DMS53 (cell line): ENCODE data around the gene SFMBT2.

Experiments used
- DNase-seq: peaks from one replicate; lab custom pipeline; 2025; lab: John Stamatoyannopoulos, UW

Gene SFMBT2

DNA sequence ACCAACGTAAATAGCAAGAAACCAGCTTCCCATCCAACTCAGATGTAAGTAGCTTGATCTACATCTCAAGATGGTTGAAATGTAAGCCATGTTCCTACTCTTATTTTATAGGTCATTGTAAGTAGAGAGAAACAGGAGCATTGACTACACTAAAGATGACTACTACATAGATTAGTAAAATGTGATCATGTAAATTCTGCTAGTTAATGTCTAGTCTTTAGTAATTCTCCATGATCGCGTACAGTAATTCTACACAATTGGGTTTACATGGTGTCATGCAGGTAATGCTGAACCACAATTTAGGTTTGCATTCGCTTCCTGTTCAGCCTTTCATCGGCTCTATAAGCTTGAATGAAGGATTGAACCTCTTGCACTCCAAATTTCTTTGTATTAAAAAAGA lies 14.9 kb upstream of the SFMBT2 start:
- DNase-seq = no peak

DNA sequence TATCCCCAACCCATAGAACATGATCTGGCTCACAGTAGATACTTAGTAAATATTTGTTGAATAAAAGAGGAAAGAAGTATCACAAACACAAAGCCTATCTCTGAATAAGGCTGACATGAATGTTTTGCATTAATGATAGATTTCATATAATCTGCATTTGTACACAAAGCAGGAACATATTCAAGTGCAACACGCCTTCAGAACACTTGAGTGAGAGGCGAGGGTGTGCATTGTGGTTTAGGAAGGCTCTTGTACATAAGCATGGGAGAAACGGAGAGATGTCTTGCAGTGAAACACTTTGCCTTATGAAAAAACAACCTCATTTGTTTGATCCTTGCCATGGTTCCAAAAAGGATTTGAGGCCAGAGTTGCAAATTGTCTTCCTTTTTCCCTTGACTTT lies 14.1 kb upstream of the SFMBT2 start:
- DNase-seq = no peak

DNA sequence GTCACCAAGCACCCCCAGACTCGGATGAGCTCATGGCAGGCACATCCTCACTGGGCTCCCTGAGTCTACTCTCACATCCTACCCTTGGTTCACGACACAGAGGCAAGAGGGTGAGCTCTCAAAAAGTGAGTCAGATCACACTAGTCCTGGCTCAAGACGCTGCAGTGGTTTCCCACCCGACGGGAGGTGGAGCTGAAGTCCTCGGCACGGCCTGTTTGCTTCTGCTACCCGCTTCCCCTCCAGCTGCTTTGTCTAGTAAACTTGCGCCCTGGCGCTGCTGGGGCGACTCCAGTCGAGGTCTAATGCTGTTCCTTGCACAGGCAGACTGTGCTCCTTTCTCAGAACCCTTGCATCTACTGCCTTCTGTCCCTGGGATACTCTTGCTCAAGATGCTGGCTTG lies 13.5 kb upstream of the SFMBT2 start:
- no peak for DNase-seq

DNA sequence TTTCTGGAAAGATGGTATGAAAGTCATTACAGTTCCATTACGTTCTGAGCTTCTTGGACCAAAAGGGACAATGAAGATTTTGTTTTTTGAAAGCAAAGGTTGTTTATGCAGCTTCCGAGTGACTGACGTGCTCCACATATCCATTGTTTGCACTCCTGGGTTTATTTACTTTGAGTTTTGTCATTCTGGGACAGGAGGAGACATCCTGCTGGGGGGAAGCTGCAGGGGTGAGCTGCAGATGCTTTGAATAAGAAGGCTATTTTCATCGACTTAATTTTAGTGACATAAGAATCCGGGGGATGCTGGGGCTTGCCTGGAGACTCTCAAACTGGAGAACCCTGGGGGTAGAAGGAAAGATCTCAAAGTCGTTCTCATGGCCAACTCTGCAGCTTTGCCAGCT lies 12.7 kb upstream of the SFMBT2 start:
- no peak for DNase-seq

DNA sequence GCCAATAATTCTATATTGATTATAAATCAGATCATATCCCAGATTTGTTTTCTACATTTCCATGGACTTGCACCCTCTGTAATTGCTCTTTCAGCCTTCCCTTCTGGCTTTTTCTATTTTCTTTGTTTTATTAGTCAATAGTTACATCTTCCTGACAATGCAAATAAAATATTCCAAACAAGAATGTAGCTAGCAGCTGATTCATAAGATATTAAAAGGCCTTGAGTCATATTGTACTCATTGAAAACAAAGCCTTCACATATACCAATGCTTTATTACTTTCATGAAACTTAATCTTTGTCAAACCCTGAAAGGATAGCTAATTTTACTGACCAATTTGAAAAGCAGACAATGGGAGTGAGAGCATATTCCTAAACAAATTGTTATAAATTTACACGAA lies 10.7 kb upstream of the SFMBT2 start:
- DNase-seq = no peak

DNA sequence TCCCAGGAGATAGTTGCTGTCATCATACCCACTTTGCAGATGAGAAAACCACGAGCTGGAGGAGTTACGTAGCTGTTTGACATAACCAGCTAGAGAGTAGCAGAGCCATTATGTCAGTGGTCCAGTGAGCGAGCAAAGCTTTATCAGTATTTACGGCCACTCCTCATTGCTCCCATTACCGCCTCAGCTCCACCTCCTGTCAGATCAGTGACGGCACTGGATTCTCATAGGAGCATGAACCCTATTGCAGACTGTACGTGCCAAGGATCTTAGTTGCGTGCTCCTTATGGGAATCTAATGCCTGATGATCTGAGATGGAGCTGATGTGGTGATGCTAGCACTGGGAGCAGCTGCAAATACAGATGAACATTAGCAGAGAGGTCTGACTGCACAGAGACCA lies 9.2 kb upstream of the SFMBT2 start:
- DNase-seq = no peak

DNA sequence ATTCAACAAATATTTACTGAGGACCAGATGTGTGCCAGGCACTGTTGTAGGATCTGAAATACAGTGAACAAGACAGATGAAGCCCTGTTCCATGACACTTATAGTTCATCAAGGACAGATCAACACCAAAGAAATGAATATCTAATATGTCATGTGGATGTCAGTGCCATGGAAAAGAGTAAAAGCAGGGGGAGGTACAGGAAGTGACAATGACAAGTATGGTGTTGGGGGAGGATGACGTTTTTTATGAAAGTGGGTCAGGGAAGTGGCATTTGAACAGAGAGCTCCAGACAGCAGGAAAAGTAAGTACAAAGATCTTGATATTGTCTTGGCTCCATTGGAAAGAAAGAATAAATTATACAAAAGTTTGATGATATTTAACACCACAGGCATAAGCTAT lies 7.0 kb upstream of the SFMBT2 start:
- DNase-seq = no peak

DNA sequence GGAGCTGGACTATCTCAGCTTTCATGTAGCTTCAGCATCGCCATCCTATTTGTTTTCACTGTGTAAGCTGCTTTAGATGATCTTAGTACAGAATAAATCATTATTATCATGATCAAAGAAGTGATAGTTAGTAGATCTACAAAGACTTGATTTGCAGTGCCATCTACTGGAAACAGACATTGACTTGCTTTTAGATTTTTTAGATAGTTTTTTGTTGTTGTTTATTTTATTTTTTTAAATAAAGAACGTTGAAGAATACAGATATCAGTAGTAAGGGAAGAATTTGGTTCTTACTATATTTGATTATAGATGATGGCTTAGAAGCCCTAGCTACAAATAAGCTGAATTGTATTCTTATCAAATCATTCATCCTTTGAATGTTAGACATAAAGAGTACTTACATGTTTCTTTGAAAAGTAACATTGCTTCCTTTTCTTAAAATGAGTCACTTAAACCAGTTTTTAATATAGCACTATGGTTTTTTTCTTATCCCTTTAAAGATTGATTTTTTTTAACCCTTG lies 6.3 kb upstream of the SFMBT2 start:
- no peak for DNase-seq

DNA sequence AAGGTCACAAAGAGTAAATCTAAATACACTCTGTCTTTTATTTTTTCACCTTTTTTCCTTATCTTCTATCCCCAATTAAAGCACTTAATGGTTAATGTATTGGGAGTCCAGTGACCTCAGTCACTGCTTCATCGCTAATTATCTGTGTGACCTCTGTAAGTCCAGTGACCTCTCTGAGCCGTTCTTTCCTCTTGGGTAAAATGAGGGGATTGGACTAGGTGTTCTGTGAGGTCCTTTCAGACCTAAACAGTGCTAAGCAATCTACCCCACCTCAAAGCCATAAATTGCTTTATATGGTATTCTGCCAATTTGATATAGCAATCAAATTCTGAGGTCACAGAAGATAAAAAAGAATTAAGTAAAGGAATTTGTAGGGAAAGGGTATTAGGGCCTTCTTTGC lies 3.9 kb upstream of the SFMBT2 start:
- no peak for DNase-seq

DNA sequence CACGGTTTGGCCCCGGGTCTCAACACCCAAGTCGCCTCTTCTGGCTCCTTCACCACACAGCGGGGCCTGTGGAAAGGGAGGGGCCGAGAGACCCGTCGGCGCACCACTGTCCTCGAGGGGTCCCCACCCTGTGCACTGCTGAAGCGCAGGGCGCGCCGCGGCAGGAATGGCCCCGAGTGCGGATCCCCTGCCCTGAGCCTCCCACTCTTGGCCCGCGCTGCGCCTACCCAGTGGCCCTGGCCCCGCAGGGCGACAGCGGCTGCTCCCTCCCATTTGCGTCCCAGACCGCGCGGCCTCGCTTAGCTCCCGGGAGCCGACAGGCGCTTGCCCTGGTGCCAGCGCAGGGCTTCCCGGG lies 2.1 kb upstream of the SFMBT2 start:
- DNase-seq = no peak

DNA sequence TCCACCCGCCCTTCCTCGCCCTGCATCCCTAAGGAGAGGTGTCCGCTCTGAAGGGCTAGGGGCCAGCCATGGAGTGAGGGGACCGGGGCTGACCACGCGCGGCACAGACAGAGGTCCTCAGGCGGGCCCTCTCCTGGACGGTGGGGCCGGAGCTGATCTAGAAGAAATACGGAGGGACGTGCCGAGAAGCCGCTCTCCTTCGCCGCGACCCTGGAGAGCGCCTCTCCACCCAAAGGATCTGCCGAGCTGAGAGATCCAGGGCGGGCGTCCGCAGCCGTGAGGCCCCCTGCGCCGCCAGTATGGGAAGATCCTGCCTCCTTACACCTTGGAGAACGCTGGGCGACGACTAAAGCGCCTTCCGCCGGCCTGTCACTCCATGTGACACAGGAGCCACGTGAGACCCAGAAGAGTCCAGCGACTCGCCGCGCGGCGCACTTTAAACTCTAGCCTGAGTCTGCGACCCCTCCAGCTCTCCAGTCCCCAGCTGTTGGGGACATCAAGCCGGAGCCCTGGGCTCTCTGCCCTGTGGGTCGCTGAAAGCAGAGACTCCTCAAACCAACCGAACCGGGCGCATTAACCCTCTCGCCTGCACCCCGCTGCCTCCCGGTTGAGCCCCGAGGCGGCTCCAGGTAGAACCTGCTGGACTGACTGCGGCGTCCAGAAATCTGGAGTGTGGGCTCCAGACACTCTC lies 1.5 kb upstream of the SFMBT2 start:
- no peak for DNase-seq

DNA sequence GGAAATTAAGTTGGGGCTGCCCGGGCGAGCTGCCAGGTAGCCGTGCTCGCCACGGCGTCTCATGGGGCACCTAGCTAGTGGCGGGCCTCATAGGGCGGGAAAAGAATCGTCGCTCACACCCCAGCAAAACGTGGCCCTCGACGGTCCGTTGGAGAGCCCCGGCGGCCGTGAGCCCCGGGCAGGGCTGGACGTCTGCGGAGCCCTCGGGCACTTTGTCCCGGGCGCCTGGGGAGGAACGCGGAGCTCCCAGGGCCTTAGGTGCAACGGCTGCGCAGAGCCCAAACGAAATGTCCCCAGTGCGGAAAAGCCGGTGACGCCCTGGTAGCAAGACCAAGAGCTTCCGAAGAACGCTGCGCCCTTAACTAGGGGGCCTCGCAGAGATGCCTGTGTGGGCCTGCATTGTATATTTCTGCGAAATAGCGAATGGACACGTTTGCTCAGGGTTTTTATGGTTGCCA lies 866 bp upstream of the SFMBT2 start:
- DNase-seq = no peak

DNA sequence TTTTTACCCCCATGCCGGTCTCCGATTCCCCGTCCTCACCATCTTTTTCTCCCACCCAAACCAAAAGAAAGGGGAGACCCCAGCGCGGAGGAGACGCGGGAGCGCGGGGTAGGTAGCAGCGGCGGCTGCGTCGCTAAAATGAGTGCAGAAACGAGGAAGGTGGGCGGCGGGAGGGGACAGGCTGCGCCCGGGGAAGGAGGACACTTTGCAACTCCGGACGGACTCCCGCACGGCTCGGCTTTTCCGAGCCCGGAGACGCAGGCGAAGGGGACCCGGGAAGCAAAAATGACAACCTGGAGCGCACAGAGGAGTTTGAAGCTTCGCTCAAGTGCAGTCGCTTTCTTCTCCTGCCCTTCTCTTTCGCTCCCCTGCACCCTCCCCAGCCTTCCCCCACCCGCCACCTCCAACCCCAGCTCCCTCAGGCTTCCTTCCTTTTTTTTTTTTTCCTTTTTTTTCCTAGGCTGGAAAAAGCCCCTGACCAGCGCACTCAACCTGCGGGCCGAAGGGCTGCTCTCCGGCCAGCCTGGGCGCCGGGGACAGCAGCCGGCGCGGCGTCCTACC lies 453 bp downstream of the SFMBT2 start:
- DNase-seq = no peak

DNA sequence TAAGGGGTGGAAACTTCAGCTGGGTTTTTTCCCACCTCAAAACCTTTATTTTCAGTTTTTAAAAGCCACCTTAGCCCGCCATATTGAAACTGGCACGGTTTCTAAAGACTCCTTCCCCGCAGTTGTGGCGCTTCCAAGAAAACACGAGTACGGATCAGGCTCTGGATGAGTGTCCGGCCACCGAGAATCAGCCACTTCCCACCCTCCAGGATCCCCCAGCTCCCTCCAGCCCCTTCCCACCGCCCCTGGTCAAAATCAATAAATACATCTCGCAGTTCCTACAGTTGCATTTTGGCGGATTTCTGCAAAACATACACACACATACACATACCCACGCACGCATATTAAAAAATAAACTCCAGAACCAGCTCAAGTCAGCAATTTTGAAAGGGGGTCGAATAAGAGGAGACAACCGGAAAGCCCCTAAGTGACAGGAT lies 1.1 kb downstream of the SFMBT2 start:
- no peak for DNase-seq

DNA sequence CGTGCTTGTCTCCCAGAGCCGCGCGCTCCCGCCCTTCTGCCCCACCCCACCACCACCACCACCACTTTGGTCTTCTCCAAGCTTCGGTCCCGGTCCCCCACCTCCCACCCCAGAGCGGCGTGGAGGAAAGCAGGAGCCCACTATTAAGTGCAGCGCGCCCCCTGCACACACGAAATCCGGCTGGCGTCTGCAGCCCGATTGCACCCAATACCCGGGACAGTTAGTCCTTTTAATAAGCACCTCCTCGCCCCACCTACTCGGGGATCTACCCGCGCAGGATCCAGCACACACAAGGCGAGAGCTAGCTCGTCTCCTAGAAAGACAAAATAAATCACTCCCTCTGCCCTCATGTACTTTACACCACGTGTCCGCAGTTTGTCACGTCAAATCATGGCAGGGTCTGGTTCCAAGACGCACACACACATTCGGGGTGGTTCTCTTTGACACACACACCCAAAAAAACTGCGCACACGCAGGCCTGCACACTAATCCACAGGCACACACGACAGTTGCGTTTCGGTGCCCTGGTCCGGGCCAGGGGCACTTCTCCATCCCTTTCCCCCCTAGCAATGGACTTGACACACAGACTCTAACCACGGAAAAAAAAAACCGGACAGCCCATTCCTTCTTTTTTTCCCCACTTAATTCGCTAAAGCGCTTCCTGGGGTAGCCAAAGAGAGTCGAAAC lies 1.6 kb downstream of the SFMBT2 start:
- DNase-seq = no peak

DNA sequence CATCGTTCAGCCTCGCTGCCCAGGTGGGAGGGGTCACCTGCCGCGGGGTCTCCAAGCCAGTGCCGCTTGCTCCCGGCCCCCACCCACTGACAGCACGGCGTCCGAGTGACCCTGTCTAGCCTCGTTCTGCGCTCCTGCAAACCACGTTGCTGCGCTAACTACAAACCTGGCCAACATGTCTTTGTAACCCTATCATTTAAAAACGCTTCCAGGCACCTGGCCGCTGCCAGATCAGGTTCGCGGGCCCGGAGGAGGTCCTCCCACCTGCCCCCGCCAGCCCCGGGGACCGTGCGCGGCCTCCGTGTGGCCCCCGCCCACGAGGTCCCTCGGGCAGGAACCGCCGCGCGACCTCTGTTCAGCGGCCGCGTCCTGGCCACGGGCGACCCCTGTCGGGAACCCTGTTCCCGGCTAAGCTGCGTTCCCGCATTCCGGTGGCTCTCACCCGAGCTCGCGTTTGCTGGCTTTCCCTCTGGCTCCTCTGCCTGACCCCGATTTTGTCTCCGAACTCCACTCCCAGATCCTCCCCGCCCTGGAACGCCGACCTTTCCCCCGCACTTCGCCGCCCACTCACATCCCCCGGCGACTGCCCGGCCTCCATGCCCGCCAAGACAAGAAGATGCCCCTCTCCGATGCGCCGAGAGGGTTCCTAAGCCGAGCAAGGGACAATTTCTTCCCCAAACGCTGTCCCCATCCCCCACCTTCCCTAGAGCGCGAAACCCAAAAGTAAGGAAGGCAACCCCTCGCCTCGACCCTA lies 2.4 kb downstream of the SFMBT2 start:
- DNase-seq = no peak

DNA sequence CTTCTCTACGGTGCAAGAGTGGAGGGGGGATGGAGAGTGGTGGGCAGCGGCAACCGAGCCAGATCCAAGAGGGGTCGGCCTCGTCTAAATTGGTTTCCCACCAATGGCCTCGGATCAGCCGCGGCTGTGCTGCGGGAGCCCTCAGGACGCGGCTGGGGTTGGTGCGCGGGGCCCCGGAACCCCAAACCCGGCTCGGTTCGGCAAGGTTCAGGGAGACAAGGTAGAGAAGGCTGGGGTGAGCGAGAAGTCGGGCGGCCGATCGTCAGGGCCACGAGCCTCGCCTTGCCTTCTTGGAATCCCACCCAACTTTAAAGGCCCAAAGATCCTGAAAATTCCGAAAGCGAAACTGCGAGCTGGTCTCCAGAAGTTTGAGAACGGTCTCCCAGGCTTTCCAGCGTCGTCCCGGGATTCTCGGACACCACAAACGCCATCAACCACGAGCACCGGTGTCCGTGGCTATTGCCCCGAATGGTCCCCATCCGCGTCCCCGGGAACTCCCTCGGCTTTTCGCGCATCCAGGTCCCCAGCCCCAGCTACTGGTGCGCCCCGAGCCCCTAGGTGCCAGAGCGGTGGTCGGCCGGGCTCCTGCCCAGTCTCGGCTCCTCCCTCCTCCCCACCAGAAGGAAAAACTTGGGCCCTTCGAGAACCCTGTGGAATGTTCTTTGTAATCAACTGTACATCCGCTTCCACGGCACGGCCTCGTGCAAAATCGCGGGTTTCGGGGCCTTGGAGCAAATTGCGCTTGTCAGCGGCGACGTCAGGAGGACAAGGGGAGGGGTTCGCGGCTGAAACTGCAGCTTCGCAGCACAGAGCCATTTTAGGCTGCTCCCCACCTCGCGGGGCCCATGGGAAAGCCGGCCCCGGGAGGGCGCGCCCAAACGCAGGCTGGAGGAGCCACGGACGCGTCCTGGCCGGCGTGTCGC lies 3.2 kb downstream of the SFMBT2 start:
- no peak for DNase-seq

DNA sequence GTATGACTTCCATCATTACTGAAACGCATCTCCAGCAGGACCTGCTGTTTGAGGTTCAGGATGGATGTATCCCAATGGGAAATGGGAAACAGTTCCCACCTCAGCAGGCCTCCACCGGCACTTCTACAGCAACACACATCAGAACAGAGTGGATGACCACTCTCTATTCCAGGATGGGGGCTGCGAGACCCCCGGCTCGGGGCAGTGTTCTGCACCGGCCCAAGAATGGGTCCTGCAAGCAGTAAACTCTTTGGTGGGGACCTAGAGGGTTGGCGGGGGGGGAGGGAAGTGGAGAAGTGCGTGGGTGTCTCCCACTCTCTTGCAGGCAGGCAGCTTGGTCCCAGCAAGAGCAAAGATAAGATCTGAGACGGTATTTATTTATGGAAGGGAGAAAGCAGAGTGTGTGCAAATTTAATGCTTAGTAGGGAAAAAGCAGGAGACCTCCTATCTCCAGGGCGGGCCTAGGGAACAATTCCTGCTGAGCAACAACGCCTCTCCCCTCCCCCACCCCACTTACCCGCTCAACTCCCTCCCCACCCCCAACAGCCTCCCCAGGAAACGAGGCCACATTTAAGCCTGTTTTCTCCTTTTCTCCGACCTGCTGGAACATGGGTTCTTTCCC lies 4.0 kb downstream of the SFMBT2 start:
- no peak for DNase-seq

DNA sequence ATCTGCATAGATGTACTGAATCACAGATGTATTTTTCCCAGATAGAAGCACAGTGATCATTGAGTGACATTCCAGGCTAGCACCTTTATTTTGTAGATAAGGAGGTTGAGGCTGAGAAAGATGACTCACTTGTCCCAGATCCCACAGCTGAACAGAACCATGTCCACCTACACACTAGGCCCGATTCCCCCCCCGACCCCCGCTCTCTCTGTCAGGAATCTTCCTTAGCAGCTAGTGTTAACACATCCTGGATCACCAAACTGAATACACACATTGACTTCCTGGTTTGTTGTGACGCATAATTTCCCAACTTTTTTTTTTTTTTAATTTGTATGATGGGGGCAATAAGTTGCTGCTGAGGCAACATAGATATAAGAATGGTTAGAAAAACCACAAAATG lies 5.2 kb downstream of the SFMBT2 start:
- no peak for DNase-seq

DNA sequence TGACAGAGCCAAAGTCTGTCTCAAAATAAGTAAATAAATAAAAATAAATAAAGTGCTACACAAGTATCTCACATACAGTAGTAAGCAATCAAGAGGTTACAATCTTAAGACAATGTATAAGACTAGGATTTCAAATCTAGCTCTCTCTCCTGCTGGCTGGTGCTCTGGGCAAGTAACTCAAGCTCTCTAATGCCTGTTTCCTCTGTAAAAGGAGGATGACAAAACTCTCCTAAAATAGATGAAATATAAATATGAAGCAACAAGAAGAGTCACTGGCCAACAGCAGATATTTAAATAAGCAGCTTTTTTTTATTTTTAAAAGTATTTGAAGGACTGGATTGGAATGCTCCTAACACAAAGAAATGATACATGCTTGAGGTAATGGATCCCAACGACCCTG lies 7.2 kb downstream of the SFMBT2 start:
- no peak for DNase-seq

DNA sequence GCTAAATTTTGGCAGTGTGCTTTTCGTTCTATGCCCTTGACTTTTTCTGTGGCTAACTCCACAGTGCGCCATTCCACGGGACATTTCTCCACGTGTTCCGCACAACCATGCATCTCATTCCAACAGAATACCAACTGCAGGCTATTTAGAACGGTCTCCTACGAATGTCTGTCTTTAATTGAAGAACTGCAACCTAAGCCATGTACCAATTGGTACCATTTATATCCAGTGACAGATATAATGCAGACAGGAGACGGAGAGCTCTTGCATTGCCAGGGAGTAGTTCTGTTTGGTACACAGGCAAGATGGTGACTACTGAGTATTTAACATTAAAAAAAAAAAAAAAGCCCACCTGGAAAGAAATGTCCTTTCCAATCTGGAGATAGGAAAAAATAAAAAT lies 9.1 kb downstream of the SFMBT2 start:
- DNase-seq = no peak
